ENCODE measurements around the gene ERAL1.
"Not testable (repeated sequence)": the region's sequence is repeated elsewhere in the genome, so short reads cannot be mapped to it uniquely, and the experiment has no call there.

Gene ERAL1

DNA sequence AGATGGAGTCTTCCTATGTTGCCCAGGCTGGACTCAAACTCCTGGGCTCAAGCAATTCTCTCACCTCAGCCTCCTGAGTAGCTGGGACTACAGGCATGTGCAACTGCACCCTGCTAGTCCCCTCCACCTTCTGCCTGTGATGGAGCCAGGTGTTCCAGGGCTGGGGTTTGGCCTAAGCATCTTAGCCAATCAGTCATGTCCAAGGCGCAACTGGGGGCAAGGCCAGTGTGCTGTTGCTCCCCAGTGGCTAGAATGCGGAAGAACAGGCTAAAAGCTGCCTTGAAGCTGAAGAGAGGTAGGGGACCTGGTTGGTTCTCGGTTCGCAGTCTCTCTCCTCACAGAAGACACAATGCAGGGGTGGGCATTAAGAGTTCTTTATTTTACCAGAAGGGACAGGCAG, 24.2 kb downstream of the ERAL1 start:
- DNase-seq (ENCODE audit: low read depth, low spot score), result peak; percentile 76

GRCh38 chr17:28879886-28880571, 25.2 kb downstream of the ERAL1 start:
- no peak for DNase-seq (ENCODE audit: low read depth, low spot score)

- DNase-seq (ENCODE audit: low read depth, low spot score), result no peak
These were observed 25.7 kb downstream of the ERAL1 start for GRCh38 chr17:28880572-28880945.

DNA sequence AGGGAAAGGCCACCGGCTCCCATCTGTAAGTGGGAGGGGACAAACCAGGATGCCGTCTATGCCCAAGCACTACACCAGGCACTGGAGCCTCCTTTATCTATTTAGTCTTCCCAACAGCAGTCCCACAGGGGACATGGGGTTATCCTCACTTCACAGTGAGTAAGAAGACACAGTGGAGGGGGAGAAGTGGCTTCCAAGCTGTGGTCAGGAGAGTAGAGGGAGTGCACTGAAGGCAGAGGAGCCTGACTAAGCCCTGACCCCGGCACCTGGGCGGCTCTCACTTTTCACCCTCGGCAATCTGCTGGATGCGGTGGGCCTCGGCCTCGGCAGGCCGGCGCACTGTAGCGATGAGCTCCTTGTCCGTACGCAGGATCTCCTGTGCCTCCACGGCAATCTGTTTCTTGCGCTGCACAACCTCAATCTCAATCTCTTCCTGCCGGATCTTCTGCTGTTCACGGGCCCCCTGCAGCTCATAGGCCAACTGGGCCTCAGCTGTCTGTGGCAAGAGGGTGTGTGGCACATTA, 26.8 kb downstream of the ERAL1 start:
- no peak for DNase-seq (ENCODE audit: low read depth, low spot score)

- no peak for DNase-seq (ENCODE audit: low read depth, low spot score)
These were observed 27.5 kb downstream of the ERAL1 start for GRCh38 chr17:28882154-28882895.

DNA sequence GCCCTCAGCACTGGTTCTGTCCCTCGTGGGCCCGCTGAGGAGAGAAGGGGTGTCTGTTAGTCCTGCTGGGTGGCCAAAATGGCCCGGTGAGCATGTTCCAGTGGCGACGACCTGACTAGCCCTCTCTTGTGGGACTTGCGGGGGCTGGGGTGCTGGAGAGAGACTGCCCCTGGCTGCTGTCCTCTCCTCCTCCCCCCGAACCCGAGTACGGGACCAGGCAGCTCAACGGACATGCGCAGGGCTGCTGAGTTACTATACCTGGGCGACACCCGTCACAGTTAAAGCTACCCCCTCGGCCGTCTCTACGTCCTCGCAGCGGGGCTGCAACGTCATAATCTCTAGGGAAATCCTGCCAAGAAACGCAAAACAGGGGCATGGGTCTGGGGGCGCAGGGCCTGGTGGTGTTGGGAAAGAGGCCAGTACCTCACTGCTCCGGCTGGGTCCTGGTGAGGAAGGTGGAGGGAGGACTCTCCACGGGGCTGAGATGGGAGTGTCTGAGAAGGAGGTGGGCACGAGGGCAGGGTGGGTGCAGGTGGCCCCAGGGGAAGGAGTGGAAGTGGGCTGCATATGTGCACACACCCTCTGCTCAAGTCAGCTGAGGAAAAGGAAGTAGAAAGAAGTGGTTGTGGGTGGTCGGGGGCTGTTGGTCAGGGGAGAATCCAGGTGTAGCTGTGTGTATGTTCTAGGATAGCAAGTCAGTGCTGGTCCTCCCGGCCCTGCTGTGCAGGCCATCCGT, 29.3 kb downstream of the ERAL1 start:
- DNase-seq (ENCODE audit: low read depth, low spot score), result no peak

- no peak for DNase-seq (ENCODE audit: low read depth, low spot score)
These were observed 30.5 kb downstream of the ERAL1 start for GRCh38 chr17:28885363-28885762.

GRCh38 chr17:28885951-28886350, 31.1 kb downstream of the ERAL1 start:
- no peak for DNase-seq (ENCODE audit: low read depth, low spot score)

GRCh38 chr17:28887871-28888471, 33.2 kb downstream of the ERAL1 start:
- DNase-seq (ENCODE audit: low read depth, low spot score), result no peak

GRCh38 chr17:28888832-28889231, 34.0 kb downstream of the ERAL1 start:
- no peak for DNase-seq (ENCODE audit: low read depth, low spot score)

- DNase-seq (ENCODE audit: low read depth, low spot score), result no peak
These were observed 35.2 kb downstream of the ERAL1 start for GRCh38 chr17:28889996-28890395.

- DNase-seq (ENCODE audit: low read depth, low spot score), result no peak
These were observed 36.4 kb downstream of the ERAL1 start for GRCh38 chr17:28891201-28891600.

DNA sequence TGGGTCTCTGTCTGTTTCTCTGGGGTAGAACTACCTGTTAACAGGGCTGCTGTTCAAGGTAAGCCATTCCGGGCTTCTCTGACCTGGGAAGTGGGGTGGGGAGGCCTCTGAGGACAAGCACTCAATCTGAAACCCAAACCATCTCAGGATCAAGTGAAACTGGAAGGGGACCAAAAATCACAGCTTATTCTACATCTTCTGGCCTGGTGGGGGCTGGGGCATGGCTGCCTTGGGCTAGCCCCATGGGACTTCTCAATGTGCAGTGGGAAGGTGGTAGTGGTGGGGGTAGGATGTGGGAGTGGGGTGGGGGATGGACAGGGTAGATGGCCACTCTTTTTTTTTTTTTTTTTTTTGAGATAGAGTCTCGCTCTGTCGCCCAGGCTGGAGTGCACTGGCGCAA, 37.2 kb downstream of the ERAL1 start:
- no peak for DNase-seq (ENCODE audit: low read depth, low spot score)

DNA sequence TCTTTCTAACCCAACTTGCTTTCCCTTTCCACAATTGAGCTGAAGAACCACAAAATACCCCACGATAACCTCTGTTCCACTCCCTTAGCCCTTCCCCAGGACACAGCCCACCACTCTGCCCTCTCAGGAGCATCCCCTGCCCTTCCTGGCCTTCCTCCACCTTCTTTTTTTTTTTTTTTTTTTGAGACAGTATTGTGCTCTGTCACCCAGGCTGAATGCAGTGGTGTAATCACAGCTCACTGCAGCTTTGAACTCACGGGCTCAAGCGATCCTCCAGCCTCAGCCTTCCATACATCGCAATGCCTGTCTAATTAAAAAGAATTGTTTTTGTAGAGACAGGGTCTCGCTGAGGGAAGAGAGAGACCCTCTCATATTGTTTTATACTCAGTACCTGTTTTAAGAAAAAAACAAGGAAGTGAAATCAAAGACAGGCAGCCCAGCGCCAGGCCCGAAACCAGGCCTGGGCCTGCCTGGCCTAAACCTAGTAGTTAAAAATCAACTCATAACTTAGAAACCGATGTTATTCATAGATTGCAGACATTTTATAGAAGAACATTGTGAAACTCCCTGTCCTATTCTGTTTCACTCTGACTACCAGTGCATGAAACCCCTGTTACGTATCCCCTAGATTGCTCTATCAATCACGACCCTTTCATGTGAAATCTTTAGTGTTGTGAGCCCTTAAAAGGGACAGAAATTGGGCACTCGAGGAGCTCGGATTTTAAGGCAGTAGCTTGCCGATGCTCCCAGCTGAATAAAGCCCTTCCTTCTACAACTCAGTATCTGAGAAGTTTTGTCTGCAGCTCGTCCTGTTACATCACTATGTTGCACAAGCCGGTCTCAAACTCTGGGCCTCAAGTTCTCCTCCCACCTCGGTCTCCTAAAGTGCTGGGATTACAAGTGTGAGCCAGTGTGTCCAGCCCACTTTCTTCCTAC, 38.7 kb downstream of the ERAL1 start:
- not testable (repeated sequence) for DNase-seq (ENCODE audit: low read depth, low spot score)

- no peak for DNase-seq (ENCODE audit: low read depth, low spot score)
These were observed 41.1 kb downstream of the ERAL1 start for GRCh38 chr17:28895794-28896447.

- no peak for DNase-seq (ENCODE audit: low read depth, low spot score)
These were observed 41.7 kb downstream of the ERAL1 start for GRCh38 chr17:28896491-28896883.

DNA sequence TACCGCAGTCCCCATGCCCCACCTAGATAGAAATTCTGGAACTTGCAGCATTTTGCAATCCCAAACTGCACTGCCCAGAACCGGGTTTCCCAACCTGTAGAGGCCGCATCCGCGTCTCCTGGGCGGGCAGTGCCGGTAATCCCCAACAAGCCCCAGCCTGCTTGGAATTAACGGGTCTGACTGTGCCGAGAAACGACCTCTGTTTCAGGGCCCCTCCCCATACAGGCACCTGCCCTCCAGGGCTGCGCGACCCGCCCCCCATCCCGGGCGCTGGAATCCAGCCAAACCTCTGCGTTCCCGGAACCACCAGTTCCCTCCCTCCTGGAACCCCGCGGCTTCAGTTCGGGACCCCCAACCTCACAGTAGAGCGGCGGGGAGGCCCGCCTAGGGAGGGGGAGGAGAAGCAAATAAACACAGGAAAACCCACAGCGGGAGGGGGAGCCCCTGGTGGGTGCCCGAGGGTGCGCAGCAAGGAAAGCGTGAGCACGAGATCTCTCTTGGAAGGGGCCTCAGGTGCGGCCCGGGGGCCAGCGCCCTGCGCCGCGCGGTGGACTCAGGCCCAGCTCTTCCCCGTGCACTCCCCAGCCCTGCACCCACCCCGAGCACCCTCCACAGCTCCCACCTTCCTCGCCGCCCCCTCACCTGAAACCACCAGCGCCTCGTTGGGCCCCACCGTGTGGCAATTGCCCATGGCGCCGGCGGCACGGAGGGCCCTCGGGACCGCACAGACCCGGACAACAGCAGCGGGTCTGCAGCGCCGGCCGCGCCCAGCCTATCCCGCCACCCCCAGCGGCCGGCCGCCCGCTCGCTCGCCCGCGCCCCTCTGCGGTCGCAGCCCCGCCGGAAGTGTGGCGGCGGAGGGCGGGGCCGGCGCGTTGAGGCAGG, 42.3 kb downstream of the ERAL1 start, which contains the start of gene FLOT2:
Gene FLOT2, minus strand, starts transcription at position 850 of the 885 bp plus-strand sequence. Its CDS starts 159 bp downstream, at position 691.
- peak; percentile 71 for DNase-seq (ENCODE audit: low read depth, low spot score)

- DNase-seq (ENCODE audit: low read depth, low spot score), result no peak
These were observed 43.1 kb downstream of the ERAL1 start for GRCh38 chr17:28897769-28898526.
